HG03159 (cell line): ENCODE data around the gene ZNF396.

Experiments used
- ATAC-seq: cut with Tn5 transposase; IDR thresholded peaks from one replicate; pipeline ENCODE4 v1.9.1; 2021; ENCODE audit warnings: mild to moderate bottlenecking, moderate library complexity; ENCODE audit not compliant: unreplicated experiment

ZNF396 gene

DNA sequence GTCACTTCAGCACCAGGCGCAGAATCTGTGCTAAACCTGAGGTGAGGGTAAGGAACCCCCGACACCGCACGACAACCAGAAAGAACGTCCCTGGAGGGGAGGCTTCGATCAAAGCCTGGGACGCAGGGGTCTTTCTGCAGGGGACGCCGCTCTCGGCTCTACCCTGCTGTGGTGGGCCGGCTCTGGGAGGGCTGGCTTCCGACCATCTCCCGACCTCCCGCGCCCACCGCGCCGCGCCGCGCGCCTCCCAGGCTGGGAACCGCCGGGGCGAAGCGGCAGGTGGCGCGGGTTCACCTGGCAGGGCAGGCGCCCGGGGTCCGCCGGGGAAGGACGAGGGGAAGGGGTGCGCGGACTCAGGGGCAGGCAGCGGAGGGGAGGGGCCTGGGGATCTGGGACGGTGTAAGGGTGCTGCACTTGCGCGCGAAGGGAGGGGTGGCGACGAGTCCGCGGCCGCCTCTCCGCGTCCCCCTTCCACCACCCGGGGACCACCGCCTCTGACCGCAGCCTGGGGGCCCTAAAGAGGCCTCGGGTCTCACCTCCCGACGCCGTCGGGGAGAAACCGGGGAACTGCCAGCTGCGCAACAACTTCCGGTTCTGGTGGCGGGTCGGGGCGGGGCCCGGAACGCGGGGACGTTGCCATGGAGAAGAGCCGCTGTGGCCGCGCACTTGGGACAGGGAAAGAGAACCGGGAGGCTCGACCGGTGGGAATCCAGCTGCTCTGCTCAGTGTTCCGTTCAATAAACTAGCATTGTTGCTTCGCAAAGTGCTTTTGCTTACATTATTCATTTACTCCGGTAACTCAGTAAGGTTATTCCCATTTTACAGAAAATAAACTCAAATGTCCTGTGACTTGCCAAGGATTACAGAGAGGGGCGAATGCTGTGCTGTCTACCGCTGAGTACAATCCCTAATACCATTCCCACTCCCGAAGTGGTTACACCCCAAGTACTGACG lies at the start of gene ZNF396:
ZNF396 (minus strand) TSS at position 596 of the 954 bp plus-strand sequence. CDS start 3,045 bp downstream, outside the sequence.
- ATAC-seq, result peak; percentile 74

- ATAC-seq, result no peak
Measured at GRCh38 chr18:35426786-35427185, 49.6 kb upstream of the ZNF396 start.

DNA sequence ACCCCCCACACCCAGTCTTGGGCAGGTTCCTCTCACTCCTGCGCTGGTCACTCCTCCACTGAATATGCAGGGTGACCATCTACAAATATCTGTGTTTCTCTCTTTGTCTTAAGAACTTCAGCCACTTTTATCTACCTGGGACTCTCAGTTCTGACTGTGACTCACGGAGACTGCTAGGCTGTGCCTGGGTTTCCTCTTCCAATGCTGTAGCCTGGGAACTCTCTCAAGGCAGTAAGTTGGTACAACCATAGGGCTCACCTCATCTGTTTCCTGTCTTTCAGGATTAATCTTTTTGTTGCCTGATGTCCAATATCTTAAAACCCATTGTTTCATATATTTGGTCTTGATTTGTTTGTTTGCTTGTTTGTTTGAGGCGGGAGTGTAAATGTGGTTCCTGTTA lies 47.2 kb upstream of the ZNF396 start:
- ATAC-seq, result no peak

- ATAC-seq, result no peak
Measured at GRCh38 chr18:35422237-35422636, 45.1 kb upstream of the ZNF396 start.

DNA sequence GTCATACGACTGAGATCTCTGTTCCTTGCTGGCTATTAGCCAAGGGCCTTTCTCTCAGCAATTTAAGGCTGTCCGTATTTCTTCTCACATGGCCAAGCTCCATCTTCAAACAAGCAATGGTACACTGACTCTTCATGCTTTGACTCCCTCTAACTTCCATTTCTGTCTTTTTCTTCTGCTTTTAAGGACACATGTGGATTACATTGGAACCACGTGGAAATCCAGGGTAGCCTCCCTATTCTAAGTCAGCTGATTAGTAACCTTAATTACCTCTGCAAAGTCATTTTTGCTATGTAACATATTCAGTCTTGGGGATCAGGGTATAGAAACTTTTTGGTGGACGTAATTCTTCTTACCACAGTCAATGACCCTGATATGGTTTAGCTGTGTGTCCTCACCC lies 41.5 kb upstream of the ZNF396 start:
- no peak for ATAC-seq

- ATAC-seq, result no peak
Measured at GRCh38 chr18:35417223-35417622, 40.1 kb upstream of the ZNF396 start.

- peak; percentile 39 for ATAC-seq
Measured at GRCh38 chr18:35415511-35416073, 38.5 kb upstream of the ZNF396 start.

- no peak for ATAC-seq
Measured at GRCh38 chr18:35413163-35413511, 36.0 kb upstream of the ZNF396 start.

- no peak for ATAC-seq
Measured at GRCh38 chr18:35411625-35412351, 34.7 kb upstream of the ZNF396 start.

- peak; percentile 58 for ATAC-seq
Measured at GRCh38 chr18:35410561-35410960, 33.4 kb upstream of the ZNF396 start.

DNA sequence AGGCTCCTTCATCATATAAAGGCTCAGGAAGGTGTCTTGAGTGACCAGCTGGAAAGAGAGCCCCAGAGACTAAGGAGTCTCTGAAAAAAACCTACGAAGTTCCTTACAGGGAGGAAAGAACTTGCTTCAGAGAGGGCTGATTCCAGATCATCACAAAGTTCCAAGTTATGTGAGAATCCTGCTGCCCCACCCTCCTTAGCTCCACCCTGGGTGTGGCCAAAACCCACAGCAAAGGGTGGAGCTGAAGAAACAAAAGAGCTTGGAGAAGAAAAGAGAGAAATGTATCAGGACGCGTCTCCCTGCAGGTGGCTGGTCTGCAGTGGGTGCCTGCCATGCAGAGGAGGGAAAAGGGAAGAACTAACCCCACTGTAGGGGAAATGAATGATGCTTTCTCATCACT lies 32.8 kb upstream of the ZNF396 start:
- ATAC-seq, result no peak

DNA sequence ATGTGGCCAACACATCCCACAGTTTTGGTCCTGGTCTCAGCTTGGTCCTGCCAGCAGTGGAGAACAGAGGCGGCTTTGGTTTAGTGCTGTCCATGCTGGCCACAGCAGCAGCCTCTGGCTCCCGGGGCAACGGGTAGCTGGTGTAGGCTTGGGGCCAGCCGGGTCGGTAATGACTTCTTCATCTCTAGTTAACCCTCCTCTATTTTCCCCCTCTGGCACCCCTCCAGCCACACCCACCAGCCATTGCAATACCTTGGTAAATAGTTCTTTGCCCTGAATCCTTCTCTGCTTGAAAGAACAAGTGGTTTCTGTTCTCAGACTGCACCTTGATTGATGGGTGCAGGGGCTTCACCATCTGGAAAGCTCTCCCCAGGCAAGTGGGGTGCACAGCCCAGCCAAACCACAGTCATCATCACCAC lies 31.7 kb upstream of the ZNF396 start:
- ATAC-seq, result no peak

DNA sequence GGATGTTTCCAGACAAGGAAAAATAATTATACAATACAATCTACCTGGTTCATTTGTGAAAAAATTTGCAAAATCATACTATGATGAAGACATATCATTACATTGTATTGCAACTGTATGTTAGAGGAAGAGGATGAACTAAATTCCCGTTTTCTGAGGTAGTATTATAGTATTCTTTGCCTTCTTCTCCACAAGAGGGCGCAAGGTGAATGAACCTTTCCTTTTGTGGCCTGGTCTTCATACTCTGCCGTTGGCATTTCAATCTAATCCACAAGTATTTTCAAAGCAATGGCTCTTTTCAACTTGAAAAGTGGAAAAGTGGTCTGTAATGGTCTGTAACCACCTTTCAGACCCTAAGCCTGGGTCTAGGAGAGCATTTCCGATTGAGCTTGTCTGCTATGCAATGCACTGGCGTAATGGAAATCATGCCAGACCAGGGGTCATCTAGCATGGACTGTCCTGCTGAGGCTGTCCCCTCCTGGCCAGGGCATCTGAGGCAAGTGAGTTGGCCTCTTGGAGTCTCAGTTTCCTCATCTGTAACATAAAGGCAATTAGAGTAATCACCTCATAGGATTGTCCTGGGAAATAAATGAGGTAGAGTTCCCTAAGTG lies 30.8 kb upstream of the ZNF396 start:
- no peak for ATAC-seq

DNA sequence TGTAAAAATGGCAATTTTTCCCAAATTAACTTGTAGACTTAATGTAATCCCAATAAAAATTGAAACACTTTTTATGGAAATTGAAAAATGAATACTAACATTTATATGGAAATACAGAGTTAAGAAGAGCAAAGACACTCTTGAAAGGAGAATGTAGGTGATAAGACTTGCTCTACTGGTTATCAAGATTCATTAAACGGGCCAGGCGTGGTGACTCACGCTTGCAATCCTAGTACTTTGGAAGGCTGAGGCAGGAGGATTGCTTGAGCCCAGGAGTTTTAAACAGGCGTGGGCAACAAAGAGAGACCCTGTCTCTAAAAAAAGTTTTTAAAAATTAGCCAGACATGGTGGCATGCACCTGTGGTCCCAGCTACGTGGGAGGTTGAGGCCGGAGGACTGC lies 29.5 kb upstream of the ZNF396 start:
- no peak for ATAC-seq

- no peak for ATAC-seq
Measured at GRCh38 chr18:35397976-35398375, 20.8 kb upstream of the ZNF396 start.

GRCh38 chr18:35393716-35394115 lies 16.6 kb upstream of the ZNF396 start:
- ATAC-seq, result no peak

- no peak for ATAC-seq
Measured at GRCh38 chr18:35392375-35392774, 15.2 kb upstream of the ZNF396 start.

DNA sequence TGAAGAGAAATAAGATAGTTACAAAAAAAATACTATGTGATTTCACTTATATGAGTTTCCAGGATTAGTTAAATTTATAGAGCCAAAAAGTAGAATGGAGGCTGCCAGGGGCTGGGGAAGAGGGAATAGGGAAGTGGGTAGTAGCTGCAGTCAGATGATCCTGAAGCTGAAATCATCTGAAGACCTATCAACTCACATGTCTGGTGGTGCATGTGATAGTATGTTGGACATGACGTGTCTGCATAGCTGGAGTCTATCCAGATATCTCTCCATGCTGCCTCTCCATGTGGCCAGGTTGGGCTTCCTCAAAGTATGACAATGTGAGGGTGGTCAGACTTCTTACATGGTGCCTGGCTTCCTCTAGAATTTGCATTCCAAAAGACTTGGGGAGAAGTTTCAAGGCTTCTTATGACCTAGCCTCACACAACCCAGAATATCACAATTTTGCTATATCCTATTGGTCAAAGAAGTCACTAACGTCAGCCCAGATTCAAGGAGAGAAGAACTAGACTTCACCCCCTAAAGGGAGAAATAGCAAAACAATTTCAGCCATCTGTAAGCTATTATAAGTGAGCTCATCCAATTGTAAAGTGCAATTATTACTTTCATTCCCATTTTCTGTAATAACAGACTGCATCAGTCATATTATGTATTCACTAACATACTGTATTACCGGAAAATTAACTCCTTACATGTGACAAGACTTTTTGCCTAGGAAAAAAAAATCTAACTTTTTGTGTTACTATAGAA lies 14.0 kb upstream of the ZNF396 start:
- ATAC-seq, result no peak

DNA sequence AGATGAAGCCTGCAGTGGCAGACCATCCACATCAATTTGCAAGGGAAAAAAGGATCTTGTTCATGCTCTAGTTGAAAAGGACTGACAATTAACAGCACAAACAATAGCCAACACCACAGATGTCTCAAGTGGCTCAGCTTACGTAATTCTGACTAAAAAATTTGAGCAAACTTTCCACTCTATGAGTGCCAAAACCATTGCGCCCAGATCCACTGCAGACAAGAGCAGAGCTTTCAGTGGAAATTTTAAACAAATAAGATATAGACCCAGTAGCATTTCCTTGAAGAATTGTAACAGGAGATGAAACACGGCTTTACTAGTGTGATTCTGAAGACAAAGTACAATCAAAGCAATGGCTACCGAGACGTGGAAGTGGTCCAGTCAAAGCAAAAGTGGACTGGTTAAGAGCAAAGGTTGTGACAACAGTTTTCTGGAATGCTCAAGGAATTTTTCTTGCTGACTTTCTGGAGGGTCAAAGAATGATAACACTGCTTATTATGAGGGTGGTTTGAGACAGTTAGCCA lies 12.0 kb upstream of the ZNF396 start:
- no peak for ATAC-seq

GRCh38 chr18:35387152-35387571 lies 10.0 kb upstream of the ZNF396 start:
- ATAC-seq, result peak; percentile 30
